SU-DHL-6 (cell line): ENCODE results near the gene PPP1R14C.

Source experiments
- H2AFZ ChIP-seq: fragments of 200-600 bp; sonication (generic); 2 replicates; pipeline ENCODE4 v1.6.1; 2014; ENCODE audit warnings: low read depth, mild to moderate bottlenecking, moderate library complexity, mixed read lengths, antibody characterized with exemption, low read length; ENCODE audit not compliant: severe bottlenecking
- H3F3A ChIP-seq: fragments of 200-600 bp; shearing (Covaris generic); 2 replicates; pipeline ENCODE4 v1.6.0; 2016; ENCODE audit warnings: antibody characterized with exemption, mild to moderate bottlenecking; ENCODE audit not compliant: insufficient read depth
- H3K27ac ChIP-seq: fragments of 200-600 bp; sonication (generic); 2 replicates; pipeline ENCODE4 v1.5.1; 2016; ENCODE audit warnings: low read depth, mild to moderate bottlenecking, low read length, moderate library complexity, mixed read lengths
- H3K27me3 ChIP-seq: fragments of 200-600 bp; sonication (generic), shearing (Covaris generic); 2 replicates; pipeline ENCODE4 v1.6.0; 2014; ENCODE audit warnings: mild to moderate bottlenecking, low read length
- H3K36me3 ChIP-seq: fragments of 200-600 bp; sonication (generic); 2 replicates; pipeline ENCODE4 v1.6.1; 2014; ENCODE audit warnings: mild to moderate bottlenecking, low read length, mixed read lengths
- H3K4me2 ChIP-seq: fragments of 300-600, 200-600 bp; shearing (Covaris generic), sonication (generic); 2 replicates; pipeline ENCODE4 v1.6.0; 2014; ENCODE audit warnings: low read length, low read depth, mild to moderate bottlenecking; ENCODE audit not compliant: poor library complexity, severe bottlenecking
- H3K4me3 ChIP-seq: fragments of 200-600 bp; sonication (generic); 2 replicates; pipeline ENCODE4 v1.5.1; 2014; ENCODE audit warnings: antibody characterized with exemption, low read length, mild to moderate bottlenecking, mixed read lengths; ENCODE audit not compliant: insufficient read depth, poor library complexity, severe bottlenecking
- H3K79me2 ChIP-seq: fragments of 200-600 bp; sonication (generic); 2 replicates; pipeline ENCODE4 v1.6.1; 2014; ENCODE audit warnings: mild to moderate bottlenecking, low read length, moderate library complexity; ENCODE audit not compliant: insufficient read depth
- H3K9ac ChIP-seq: fragments of 200-600 bp; sonication (generic); 2 replicates; pipeline ENCODE4 v1.7.0; 2014; ENCODE audit warnings: mild to moderate bottlenecking, low read length
- H3K9me2 ChIP-seq: fragments of 200-600 bp; sonication (generic); replicated peaks from 2 replicates; pipeline ENCODE4 v1.6.1; 2014; ENCODE audit warnings: low read length; ENCODE audit not compliant: insufficient read depth
- H3K9me3 ChIP-seq: fragments of 200-600 bp; sonication (generic); 2 replicates; pipeline ENCODE4 v1.6.1; 2014; ENCODE audit warnings: low read length, mixed read lengths; ENCODE audit not compliant: insufficient read depth
- H4K20me1 ChIP-seq: fragments of 200-600 bp; sonication (generic); 2 replicates; pipeline ENCODE4 v1.6.1; 2014; ENCODE audit warnings: low read depth, mild to moderate bottlenecking, antibody characterized with exemption, low read length, moderate library complexity, mixed read lengths
- CTCF ChIP-seq: fragments of 200-600 bp; sonication (generic); IDR thresholded peaks from one replicate; pipeline ENCODE4 v1.5.1; 2017; ENCODE audit warnings: antibody characterized with exemption, mild to moderate bottlenecking, low read length, moderate library complexity; ENCODE audit not compliant: insufficient read depth, poor library complexity, severe bottlenecking
- EZH2phosphoT487 ChIP-seq: fragments of 200-600 bp; sonication (generic), shearing (Covaris generic); conservative IDR thresholded peaks from 2 replicates; pipeline ENCODE4 v1.6.1; 2018; ENCODE audit warnings: mild to moderate bottlenecking, antibody characterized with exemption, low read length, moderate library complexity, mixed read lengths

Gene PPP1R14C

GRCh38 chr6:150253489-150253888, 110.6 kb downstream of the PPP1R14C start:
- H3K4me2 ChIP-seq, result no peak overlapping the region
- H3F3A ChIP-seq, result no peaks in the 10 kb centered on the region
- no peaks in the 10 kb centered on the region for H3K27me3 ChIP-seq
- no peak overlapping the region for H3K9ac ChIP-seq
- no peak overlapping the region for H3K27ac ChIP-seq
- no peaks in the 10 kb centered on the region for H4K20me1 ChIP-seq
- no peak overlapping the region for H3K4me3 ChIP-seq
- no peaks in the 10 kb centered on the region for H3K79me2 ChIP-seq
- H3K9me3 ChIP-seq, result no peaks in the 10 kb centered on the region
- H2AFZ ChIP-seq, result no peak overlapping the region
- H3K9me2 ChIP-seq, result no peaks in the 10 kb centered on the region
- H3K36me3 ChIP-seq, result no peaks in the 10 kb centered on the region
- no peak for TF ChIP-seq EZH2phosphoT487
- TF ChIP-seq CTCF, result no peak

DNA sequence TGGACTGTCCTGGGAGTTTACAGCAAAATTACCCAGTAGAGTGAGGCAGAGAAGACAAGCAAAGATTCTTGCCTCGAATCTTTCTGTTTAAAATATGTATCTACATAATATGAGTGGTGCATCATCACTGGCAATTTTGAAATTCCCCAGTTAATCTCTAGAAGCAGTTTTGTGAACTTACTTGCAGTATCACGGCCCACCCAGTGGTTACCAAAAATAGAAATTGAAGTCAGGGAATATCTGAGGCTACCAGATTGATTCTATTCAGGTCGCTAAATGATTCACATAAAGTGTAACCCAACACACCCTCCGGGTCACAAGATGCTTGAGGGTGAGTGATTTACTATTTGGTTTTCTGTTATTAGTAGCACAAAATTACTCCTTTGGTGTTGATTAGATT, 111.9 kb downstream of the PPP1R14C start:
- TF ChIP-seq CTCF (no peak), EZH2phosphoT487 (no peak)
- Histone ChIP-seq H3K27ac (no peak overlapping the region), H3K9me2 (no peaks in the 10 kb centered on the region), H3K36me3 (no peaks in the 10 kb centered on the region), H3F3A (no peaks in the 10 kb centered on the region), H2AFZ (no peak overlapping the region), H3K4me3 (no peak overlapping the region), H3K9me3 (no peaks in the 10 kb centered on the region), H4K20me1 (no peaks in the 10 kb centered on the region), H3K4me2 (no peak overlapping the region), H3K9ac (no peak overlapping the region), H3K79me2 (no peaks in the 10 kb centered on the region), H3K27me3 (no peaks in the 10 kb centered on the region)

GRCh38 chr6:150255840-150256239, 113.0 kb downstream of the PPP1R14C start:
- TF ChIP-seq CTCF (no peak), EZH2phosphoT487 (no peak)
- no peak overlapping the region for H3K27ac ChIP-seq
- H2AFZ ChIP-seq, result no peak overlapping the region
- H4K20me1 ChIP-seq, result no peaks in the 10 kb centered on the region
- no peak overlapping the region for H3K4me2 ChIP-seq
- no peaks in the 10 kb centered on the region for H3K36me3 ChIP-seq
- no peaks in the 10 kb centered on the region for H3K79me2 ChIP-seq
- no peak overlapping the region for H3K4me3 ChIP-seq
- H3K9me3 ChIP-seq, result no peaks in the 10 kb centered on the region
- H3K9ac ChIP-seq, result no peak overlapping the region
- no peaks in the 10 kb centered on the region for H3K9me2 ChIP-seq
- no peaks in the 10 kb centered on the region for H3K27me3 ChIP-seq
- no peaks in the 10 kb centered on the region for H3F3A ChIP-seq
